Myocyte (in vitro differentiated cells): ENCODE results near the gene NME2. TPM values are rescaled to one million over a fixed set of nuclear protein-coding genes. Genes with fewer than 3 reads are reported as not detected.
"Not testable (repeated sequence)": the region's sequence is repeated elsewhere in the genome, so short reads cannot be mapped to it uniquely, and the experiment has no call there.

Experiments used
- DNase-seq: peaks from one replicate; pipeline ENCODE4 v3.0.0-alpha.2; 2012; ENCODE audit warnings: low read depth
- total RNA-seq: library from RNA; depleted of rRNA; stranded (reverse); fragments of >200 nt; gene quantifications from 2 replicates; pipeline ENCODE4 v1.2.3, GENCODE V29; 2014

Gene NME2
- total RNA-seq, 1 donor from 2014 or later: 441 TPM

DNA sequence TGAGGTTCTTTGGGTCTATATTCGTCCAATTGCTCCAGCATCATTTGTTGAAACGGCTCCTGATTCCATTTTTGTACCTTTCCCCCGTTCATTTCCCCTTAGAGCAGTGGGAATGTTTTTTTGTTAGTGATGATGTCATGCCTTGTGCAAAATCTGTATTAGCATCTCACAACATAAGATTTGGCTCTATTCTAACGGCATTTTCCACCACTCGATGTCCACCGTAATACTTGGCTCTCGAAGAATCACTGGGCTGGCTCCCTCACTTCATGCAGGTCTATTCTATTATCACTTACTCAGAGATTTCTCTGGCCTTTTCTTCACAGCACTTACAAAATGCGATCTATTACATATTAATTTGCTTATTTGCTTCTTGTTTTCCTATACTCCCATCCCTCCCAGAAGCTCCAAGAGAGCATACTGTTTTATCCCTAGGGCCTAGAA, 13.4 kb upstream of the NME2 start:
- no peak for DNase-seq

DNA sequence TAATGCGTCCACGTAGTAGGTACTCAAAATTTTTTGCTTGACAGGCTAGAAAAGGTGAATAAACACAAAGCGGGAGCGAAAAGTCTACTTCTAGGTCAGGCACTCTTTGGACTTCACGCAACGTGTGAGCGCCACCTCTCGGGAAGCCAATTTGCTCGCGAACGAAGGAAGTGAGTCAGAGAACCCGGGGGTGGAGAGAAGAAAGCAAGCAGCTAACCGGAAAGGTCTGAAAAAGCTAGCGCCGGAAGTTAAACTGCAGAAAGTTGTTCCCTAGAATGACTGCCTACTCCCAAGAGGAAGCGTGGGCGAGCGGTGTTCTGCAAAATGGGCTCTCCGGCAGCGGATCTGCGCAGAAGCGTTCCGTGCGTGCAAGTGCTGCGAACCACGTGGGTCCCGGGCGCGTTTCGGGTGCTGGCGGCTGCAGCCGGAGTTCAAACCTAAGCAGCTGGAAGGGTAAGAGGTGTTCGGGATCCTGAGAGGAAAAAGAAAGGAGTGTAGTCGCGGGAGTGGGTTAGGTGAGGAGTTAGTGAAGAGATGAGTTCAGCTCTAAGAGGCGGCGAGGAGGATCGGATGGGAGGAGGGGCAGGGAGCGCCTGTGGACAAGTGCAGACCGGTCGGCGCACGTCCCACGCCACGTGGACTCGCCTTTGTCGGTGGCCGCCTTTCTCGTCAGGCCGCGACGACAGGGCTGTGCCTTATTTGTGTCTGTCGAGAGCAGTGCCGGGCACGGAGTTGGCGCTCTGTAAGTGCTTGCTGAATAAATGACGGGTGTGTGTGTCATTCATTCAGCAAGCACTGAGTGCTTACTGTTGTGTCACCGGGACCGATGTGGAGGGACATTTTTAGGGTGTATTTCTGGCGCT, 12.8 kb upstream of the NME2 start, which contains the start of gene NME1:
Gene NME1, plus strand, starts transcription at position 350 of the 863 bp plus-strand sequence. CDS start 2,096 bp downstream, outside the sequence.
- DNase-seq: peak; percentile 99

DNA sequence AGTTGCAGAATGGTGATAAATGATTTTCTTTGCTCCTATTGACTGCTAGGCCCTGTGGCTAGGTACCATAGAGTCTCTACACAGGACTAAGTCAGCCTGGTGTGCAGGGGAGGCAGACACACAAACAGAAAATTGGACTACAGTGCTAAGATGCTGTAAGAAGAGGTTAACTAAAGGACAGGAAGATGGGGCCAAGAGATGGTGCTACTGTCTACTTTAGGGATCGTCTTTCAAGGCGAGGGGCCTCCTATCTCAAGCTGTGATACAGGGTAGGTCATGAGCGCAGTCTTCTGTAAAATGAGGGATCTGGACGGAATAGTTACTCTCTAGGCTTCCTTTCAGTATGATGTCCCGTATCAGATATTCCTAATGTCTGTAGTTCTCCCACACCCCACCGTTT, 12.0 kb upstream of the NME2 start:
- peak; percentile 35 for DNase-seq

DNA sequence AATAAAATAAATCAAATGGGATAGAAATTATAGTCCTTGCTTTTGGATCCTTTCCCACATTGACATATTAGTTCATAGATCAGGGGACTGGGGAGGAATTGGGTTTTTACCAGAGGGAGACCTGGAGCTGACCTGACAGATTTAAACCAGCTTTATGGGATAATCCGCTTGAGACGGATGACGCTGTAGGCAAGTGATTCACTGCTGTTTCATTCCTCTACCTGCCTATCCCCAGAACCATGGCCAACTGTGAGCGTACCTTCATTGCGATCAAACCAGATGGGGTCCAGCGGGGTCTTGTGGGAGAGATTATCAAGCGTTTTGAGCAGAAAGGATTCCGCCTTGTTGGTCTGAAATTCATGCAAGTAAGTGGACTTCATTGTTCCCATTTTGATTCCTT, 10.8 kb upstream of the NME2 start:
- no peak for DNase-seq

DNA sequence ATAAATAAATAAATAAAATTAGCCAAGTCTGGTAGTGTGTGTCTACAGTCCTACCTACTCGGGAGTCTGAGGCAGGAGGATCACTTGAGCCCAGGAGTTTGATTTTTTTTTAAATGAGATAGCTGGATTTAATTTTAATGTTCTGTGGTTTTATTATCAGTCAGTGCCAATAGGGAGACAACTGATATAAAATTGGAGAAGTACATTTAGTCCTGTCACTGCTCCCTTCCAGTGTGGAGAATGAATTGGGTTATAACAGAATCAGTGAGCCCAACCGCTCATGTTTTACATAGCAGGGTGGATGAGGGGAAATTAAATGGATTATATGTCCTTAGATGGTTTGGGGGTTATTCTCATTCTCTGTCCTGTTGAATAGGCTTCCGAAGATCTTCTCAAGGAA, 6.6 kb upstream of the NME2 start:
- no peak for DNase-seq

DNA sequence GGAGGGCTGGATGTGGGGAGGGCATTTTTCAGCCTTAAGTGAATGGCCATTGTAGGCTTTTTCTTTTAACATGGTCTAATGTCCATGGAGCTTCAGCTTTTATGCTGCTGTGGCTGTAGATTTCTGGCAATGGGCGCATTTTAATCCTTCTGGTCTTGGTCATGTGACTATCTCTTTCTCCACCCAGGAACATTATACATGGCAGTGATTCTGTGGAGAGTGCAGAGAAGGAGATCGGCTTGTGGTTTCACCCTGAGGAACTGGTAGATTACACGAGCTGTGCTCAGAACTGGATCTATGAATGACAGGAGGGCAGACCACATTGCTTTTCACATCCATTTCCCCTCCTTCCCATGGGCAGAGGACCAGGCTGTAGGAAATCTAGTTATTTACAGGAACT, 4.7 kb upstream of the NME2 start:
- DNase-seq: no peak

DNA sequence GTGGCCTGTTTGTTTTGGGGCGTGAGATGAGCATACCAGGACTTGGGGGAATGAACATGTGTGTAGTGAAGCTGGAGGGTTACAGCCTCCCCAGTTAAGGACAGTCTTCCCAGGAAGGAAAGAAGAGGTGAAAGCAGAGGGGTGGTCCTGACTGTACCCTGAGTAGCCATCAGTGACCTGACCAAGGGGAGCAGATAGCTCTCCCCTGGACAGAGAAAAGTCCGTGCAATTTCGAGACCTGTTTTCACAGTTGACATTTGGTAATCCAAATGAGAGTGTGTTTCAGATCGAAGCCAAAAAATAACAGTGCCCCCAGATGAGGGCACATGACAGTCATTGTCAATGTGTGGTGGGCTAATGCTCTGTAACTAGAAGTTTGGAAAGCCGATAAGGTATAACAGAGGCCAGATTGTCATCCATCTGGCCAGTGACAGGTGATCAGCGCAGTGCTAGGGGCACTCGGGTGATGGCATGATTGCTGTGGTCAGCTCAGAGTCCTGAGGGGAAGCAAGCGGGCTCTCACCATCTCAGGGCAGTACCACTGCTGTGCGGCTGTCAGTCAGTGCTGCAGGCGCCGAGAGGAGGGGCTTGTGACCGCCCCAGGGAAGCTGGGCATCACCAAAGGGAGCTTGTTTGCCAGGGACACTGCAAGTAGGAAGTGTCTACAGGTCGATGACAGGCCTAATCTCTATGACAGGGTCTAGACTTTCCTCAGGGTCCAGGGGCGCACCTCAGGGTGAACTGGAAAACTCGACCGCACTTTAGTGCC, 1.1 kb upstream of the NME2 start:
- peak; percentile 21 for DNase-seq

DNA sequence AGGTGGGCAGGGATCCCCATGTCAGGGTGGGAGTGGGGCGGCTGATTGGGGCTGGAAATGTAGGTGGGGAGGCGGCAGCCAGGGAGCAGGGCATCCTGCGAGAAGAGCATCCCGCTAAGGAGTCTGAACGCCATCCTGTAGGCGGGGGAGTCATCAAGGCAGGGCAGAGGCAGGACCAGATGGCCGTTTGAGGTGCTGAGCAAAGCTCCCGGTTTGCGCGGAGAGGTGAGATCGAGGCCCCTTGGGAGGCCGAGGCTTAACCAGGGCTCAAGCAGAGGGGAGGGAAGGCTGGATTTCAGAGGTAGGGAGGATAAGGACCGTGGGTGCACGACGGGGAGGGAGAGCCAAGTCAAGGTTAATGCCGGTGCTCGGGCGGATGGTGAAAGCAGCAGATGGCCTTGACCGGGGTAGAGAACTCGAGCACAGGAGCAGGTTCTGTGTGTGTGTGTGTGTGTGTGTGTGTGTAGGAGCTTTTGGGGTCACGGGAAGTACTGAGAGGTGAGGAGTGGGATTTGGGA, 472 bp upstream of the NME2 start:
- peak; percentile 9 for DNase-seq

DNA sequence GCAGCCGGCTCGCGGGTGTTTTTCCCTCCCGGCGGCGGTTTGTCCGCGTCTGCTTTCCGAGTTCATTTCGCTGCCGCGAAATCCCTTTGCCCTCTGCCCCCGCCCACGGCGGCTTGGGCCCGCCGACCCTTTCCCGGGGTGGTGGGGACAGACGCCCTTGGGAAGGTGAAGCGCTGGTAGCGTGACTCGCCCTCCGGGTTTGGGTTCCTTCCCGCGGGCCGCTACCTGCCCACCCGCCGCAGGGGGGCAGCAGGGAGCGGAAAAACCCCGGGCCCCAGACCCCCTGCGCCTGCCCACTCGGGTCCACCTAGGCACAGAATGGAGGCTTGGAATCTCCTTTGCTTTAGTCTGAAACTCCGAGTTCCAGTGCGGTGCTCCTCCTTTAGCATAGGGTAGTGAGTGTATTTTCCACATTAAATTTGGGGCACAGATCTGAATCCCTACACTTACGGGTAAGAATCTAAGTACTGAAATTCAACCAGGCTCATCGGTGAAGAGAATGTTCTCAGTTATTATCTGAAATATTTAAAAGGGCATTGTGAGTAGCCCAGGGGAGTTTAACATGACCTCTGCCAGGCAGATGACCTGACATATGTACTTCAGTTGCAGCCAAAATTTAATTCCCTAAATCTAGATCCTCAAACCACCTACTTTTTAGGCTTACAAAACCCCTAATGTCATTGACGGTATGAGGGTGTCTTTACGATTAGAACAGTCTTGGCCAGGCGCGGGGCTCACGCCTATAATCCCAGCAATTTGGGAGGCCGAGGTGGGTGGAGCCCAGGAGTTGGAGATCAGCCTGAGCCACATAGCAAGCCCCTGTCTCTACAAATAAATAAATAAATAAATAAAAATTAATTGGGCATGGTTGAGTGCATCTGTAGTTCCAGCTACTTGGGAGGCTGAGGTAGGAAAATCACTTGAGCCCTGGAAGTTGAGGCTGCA, 1.0 kb downstream of the NME2 start:
- peak; percentile 71 for DNase-seq

DNA sequence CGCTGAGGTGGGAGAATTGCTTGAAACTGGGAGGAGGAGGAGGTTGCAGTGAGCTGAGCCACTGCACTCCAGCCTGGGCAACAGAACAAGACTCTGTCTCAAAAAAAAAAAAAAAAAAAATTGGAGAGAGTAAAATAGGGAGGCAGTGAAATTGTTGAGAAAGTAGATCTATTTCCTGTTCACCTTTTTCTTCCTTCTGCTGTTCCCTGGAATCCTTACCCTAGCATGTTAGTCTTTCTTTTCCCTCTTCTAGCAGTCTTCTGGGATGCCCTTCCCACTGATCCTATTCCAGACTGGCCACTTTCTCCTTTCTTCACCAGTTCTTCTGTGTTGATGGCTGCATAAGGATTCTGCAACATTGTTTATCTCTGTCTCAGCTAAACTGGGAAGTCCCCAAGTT, 3.1 kb downstream of the NME2 start:
- DNase-seq: no peak

DNA sequence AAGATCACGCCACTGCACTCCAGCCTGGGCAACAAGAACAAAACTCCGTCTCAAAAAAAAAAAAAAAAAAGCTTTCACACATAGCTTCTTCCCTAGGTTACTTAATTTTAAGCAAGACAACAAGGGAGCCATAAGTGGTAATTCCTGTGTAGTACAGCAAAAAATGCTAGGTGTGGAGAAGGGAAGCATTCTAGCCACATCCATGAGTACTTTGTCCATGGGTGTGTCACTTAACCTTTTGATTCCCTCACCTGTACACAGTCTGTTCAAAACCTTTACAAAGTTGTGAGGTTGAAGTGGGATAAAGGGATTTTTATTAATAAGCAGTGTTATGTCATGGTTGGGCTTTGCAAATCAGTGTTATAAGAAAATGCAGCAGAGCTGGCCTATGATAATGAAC, 4.5 kb downstream of the NME2 start:
- no peak for DNase-seq

DNA sequence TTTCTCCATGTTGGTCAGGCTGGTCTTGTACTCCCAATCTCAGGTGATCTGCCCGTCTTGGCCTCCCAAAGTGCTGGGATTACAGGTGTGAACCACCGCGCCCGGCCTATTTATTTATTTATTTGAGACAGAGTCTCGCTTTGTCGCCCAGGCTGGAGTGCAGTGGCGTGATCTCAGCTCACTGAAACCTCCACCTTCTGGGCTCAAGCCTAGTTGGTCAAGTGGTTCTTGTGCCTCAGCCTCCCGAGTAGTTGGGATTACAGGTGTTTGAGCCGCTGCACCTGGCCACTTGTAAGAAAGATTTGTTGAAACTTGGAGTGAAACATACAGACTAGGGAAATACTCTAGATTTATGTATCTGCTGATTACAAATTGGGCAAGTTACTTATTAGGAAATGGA, 5.8 kb downstream of the NME2 start:
- DNase-seq: not testable (repeated sequence)

DNA sequence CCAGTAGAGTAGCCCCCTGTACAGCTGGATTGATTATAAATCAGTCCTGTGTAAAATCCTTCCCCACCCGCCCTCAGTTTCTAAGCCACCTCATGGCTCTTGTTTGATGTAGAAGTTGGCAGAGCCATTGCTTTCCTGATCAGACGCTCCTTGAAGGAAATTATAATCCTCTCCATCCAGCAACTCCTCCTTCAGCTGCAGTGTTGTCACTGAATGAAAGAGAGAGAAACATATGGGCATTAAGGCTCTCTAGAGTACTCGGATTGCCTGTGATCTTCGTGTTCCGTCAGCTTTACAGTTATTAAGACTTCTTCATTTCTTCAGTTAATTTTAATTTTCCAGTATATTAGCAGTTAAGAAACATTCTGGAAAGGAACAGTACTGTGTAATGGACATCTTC, 14.3 kb downstream of the NME2 start:
- no peak for DNase-seq

DNA sequence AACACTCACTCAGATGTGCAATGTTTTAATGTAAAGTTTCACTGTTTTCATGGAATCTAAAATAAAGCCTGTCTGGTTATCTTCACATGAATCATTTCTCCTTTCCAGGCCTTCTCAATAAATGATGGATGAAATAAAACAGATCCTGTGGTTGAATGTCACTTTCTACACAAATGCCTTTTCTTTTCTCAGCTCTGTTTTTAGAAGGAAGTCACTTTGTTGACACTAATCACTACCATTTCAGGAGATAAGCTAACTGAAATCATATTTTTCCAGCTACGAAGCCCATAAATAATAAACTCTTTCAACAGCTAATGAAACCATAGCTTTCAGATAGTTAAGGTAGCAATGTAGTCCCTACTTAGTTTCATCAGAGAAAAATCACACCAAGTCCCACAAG, 17.9 kb downstream of the NME2 start:
- no peak for DNase-seq

DNA sequence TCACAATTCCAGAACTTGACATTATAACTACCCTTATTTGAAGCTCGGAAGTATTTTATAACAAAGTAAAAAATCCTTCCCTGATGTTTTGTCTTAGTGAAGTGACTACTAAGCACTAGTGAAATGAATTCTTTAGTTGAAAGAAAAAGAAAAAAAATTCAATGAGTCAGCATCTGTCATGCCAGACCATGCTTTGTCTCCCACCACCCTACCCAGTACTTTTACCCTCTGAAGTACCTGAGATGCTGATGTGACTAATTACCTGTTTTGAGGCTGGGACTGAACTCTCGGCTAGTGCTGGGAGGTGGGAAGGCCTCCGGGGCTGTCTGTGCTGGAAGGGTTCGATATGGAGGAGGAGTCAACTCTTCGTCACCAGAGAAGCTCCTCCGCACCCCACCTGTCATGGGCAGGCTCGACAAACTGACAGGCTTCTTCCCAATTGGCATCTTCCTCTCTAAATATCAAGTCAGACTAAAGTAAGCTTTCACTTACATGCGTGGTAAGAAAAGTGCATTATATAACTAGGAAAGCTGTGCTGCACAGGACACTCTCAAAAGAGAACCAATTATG, 19.6 kb downstream of the NME2 start:
- DNase-seq: no peak

DNA sequence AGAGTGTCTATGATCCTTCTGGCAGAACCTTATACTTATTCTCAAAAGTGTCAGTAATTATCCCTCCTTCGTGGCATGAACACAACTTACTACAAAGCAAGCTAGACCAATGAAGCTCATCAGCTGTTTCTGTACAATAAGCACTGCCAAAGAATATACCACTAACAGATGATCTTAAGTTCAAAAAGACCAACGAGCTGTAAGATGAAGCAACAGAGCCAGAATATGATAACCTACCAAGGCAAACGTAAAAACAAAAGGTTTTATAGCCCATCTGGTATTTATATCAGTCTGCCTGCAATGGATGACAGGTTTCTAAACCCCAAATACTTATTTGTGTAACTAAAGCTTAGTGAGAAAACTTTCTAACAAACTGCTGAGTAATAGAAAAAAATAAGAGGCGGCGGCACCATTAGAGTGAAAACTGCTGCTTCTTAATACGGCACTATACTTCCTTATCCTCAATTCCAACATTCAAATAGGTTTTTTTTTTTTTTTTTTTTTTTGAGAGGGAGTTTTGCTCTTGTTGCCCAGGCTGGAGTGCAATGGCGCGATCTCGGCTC, 22.1 kb downstream of the NME2 start:
- DNase-seq: no peak

DNA sequence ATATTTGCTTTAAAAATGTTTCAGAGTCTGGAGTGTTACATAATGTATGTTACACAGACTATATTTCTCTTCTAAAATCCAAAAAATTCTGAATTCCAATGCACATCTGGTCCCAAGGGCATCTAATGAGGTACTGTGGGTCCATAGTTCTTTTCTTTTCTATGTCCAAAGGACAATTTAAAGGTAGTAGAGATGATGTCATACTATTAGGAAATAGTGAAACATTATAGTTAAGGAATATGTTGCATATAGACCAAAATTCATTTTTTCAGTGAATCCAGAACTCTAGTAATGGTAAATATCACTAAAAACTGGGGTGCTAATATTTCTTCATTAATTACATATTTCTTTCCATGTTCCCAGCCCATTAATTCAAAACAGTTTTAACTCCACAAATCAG, 23.0 kb downstream of the NME2 start:
- DNase-seq: no peak

DNA sequence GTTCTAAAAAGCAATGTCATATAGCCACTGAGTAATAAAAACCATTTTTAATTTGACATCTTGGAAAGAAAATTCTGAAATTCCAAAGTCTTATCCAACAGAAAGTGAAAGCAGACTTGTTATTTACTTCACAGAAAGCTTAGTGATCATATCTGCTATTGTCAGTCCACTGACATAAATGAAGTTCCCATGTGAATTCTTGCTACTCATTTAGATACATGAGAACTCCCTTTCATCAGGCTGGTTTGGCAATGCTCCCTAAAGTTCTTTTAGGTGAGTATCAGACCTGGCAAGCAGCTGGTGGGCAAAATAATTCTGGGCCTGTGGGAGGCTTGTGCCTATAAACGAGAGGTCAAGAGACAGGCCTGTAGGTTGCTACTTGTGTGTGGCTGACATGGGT, 23.4 kb downstream of the NME2 start:
- DNase-seq: peak; percentile 51

DNA sequence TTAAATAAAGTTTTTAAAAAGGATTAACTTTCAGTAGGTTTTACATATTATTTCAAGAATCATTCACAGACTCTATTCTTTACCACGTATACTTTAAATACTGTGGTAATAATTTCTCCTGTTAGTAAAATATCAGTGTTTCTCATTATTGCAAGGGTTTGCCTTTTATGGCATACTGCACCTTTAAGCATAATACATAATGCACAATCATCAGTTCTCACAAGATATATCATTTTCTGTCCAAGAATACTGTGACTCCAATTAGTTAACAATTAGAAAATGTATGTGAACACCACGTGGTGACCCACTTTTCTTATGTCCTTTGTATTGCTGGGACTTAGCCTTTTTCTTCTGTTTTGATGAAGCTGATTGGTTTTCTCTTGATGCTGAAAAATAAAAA, 25.7 kb downstream of the NME2 start:
- DNase-seq: no peak

DNA sequence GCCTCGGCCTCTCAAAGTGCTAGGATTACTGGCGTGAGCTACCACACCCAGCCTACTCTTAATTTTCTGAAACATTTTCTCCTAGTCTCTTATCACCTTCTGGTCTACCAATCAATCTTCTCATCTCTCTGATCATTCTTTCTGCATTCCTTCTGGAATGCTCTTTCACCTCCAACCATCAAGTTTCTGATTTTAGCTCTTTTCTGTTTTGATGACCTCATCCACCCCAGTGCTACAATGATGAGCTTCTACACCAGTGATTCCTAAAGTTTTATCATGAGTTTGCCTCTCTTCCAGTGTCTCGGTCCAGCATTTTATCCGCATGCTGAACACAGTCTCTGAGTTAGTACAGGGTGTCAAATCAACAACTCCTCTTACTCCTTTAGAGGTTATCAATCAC, 31.5 kb downstream of the NME2 start:
- no peak for DNase-seq
